NCI-H2196 treated with DMSO at 0.1 percent for 48 hours (cell line): Measurements from ENCODE around the gene PMEL.
"Not testable (repeated sequence)": the region's sequence is repeated elsewhere in the genome, so short reads cannot be mapped to it uniquely, and the experiment has no call there.

Source experiments
- DNase-seq: peaks from one replicate; lab custom pipeline; 2025; ENCODE audit not compliant: unreplicated experiment; lab: John Stamatoyannopoulos, UW

Gene PMEL

GRCh38 chr12:55925870-55926737 is 39.7 kb downstream of the PMEL start:
- no peak for DNase-seq

GRCh38 chr12:55925371-55925770 is 40.5 kb downstream of the PMEL start:
- DNase-seq: no peak

- not testable (repeated sequence) for DNase-seq
Observed at GRCh38 chr12:55923648-55924047, 42.2 kb downstream of the PMEL start.

- DNase-seq: no peak
Observed at GRCh38 chr12:55922126-55922525, 43.7 kb downstream of the PMEL start.

- not testable (repeated sequence) for DNase-seq
Observed at GRCh38 chr12:55919032-55919431, 46.8 kb downstream of the PMEL start.

- DNase-seq: no peak
Observed at GRCh38 chr12:55915482-55915859, 50.4 kb downstream of the PMEL start.

GRCh38 chr12:55912908-55913307 is 52.9 kb downstream of the PMEL start:
- no peak for DNase-seq

- no peak for DNase-seq
Observed at GRCh38 chr12:55909513-55909884, 56.3 kb downstream of the PMEL start.

GRCh38 chr12:55908726-55909512 is 56.9 kb downstream of the PMEL start:
- DNase-seq: no peak

- DNase-seq: no peak
Observed at GRCh38 chr12:55906056-55906455, 59.8 kb downstream of the PMEL start.
